OCI-LY1 (cell line): Measurements from ENCODE around the gene CDR2.

Source experiments
- CTCF ChIP-seq: fragments of 200-600 bp; sonication (generic), shearing (Covaris generic); IDR thresholded peaks from 2 replicates; pipeline ENCODE4 v1.5.1; 2017; ENCODE audit warnings: mild to moderate bottlenecking, antibody characterized with exemption, low read length, moderate library complexity, mixed read lengths
- EZH2 ChIP-seq: fragments of 200-600 bp; sonication (generic), shearing (Covaris generic); IDR thresholded peaks from 2 replicates; pipeline ENCODE4 v1.8.0; 2017; ENCODE audit warnings: borderline replicate concordance, mixed run types, mild to moderate bottlenecking, antibody characterized with exemption, low read length, moderate library complexity, mixed read lengths

DNA sequence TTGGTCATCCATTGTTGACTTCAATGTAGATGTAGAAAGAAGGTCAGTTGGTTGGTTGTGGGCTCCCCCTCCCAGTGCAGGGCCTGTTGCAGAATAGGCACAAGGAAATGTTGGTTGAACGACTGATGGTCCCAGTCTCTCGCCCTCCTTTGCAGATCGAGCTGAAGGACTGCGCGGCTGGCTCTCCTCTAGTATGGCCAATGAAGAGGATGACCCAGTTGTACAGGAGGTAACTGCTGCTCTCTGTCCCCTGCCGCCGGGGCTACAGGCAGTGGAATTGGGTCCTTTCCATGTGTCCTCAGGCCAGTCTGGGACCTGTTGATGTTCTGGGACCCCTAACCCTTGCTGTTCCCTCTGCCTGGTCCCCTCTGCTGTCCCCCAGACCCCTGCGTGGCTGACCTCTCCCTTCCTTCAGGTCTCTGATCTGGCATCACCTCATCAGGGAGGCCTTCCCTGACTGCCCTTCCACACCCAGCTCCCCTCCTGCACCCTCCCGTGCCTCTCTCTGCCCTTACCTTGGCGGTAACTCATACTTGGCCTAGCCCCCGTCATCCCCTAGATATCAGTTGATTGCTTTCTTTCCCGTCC is 71.5 kb downstream of the CDR2 start:
- TF ChIP-seq CTCF = no peak
- TF ChIP-seq EZH2 = no peak
